ENCODE data around the gene HHAT.

DNA sequence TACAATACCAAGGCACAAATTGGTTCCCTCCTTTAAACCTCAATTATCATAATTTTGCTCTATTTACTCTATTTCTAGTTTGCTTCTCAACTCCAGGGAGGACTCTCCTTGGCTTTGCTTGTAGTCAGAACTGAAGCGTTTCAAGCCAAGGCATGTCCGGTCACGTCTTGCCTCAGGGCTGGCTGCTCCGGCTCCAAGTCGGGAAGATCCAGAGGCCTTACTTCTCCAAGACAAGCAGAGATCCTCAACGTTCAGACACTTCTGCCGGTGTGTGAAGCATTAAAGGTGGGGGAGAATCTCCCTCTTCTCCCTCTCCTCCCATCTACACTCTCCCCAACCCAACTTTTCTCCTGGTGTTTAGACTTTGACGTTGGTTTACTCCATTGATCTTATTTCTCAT is 7.2 kb upstream of the HHAT start:
- TF ChIP-seq, protein P1, sequence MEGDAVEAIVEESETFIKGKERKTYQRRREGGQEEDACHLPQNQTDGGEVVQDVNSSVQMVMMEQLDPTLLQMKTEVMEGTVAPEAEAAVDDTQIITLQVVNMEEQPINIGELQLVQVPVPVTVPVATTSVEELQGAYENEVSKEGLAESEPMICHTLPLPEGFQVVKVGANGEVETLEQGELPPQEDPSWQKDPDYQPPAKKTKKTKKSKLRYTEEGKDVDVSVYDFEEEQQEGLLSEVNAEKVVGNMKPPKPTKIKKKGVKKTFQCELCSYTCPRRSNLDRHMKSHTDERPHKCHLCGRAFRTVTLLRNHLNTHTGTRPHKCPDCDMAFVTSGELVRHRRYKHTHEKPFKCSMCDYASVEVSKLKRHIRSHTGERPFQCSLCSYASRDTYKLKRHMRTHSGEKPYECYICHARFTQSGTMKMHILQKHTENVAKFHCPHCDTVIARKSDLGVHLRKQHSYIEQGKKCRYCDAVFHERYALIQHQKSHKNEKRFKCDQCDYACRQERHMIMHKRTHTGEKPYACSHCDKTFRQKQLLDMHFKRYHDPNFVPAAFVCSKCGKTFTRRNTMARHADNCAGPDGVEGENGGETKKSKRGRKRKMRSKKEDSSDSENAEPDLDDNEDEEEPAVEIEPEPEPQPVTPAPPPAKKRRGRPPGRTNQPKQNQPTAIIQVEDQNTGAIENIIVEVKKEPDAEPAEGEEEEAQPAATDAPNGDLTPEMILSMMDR (IDR thresholded peaks at IDR 0.05) = no peak
- TF ChIP-seq, protein P2, sequence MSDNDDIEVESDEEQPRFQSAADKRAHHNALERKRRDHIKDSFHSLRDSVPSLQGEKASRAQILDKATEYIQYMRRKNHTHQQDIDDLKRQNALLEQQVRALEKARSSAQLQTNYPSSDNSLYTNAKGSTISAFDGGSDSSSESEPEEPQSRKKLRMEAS (IDR thresholded peaks at IDR 0.05) = no peak
- no peak for TF ChIP-seq CHD4 (IDR thresholded peaks at IDR 0.05; ENCODE audit: borderline replicate concordance)
- TF ChIP-seq ESRRA (IDR thresholded peaks at IDR 0.05; ENCODE audit: borderline replicate concordance, low read length) = no peak
- no peak for TF ChIP-seq GATA3 (IDR thresholded peaks at IDR 0.05; ENCODE audit: borderline replicate concordance)
- no peak for TF ChIP-seq EP300 (IDR thresholded peaks at IDR 0.05)
